WTC11 (cell line): ENCODE results near the gene ECD. TPM values are rescaled to one million over a fixed set of nuclear protein-coding genes. Genes with fewer than 3 reads are reported as not detected.

Experiments
- ATAC-seq: fragments of 200-7000 bp; cut with Tn5 transposase; 2 replicates; pipeline ENCODE4 v1.10.0; 2021; ENCODE audit warnings: mild to moderate bottlenecking, moderate library complexity
- CTCF ChIA-PET: fragments of 300-600 bp; sonication (Branson Sonifier 250); formaldehyde crosslinking; loops from one replicate; lab custom pipeline; 2021; ENCODE audit warnings: antibody characterized with exemption; lab: Charles Lee
- POLR2A ChIA-PET: fragments of 350-600 bp; sonication (Branson Sonifier 250); formaldehyde crosslinking; loops from one replicate; lab custom pipeline; 2021; ENCODE audit warnings: antibody characterized with exemption; lab: Charles Lee
- DNase-seq: peaks from one replicate; pipeline ENCODE4 v3.0.0; 2021; ENCODE audit warnings: low spot score
- H3K27ac Mint-ChIP-seq: 2 replicates; pipeline ENCODE4 v1.8.0; 2021; ENCODE audit warnings: mixed read lengths
- H3K27me3 Mint-ChIP-seq: 2 replicates; pipeline ENCODE4 v1.8.0; 2021; ENCODE audit warnings: low read depth, mild to moderate bottlenecking, moderate library complexity, mixed read lengths
- H3K36me3 Mint-ChIP-seq: 2 replicates; pipeline ENCODE4 v1.8.0; 2021; ENCODE audit warnings: mixed read lengths
- H3K4me1 Mint-ChIP-seq: 2 replicates; pipeline ENCODE4 v1.8.0; 2022; ENCODE audit warnings: mixed read lengths
- H3K4me3 Mint-ChIP-seq: 2 replicates; pipeline ENCODE4 v1.8.0; 2021; ENCODE audit warnings: mild to moderate bottlenecking, moderate library complexity, mixed read lengths
- H3K9me3 Mint-ChIP-seq: 2 replicates; pipeline ENCODE4 v1.8.0; 2021; ENCODE audit warnings: mixed read lengths
- ARID4B ChIP-seq: sonication (generic); formaldehyde crosslinking; IDR thresholded peaks from 2 replicates; pipeline ENCODE4 v1.8.0; 2023; ENCODE audit warnings: missing genetic modification reagents, mild to moderate bottlenecking, borderline replicate concordance
- CREM ChIP-seq: sonication (generic); formaldehyde crosslinking; IDR thresholded peaks from 2 replicates; pipeline ENCODE4 v1.8.1; 2022; ENCODE audit warnings: mild to moderate bottlenecking, missing genetic modification reagents, moderate library complexity
- E2F1 ChIP-seq: sonication (generic); formaldehyde crosslinking; IDR thresholded peaks from 2 replicates; pipeline ENCODE4 v1.8.0; 2022; ENCODE audit warnings: mild to moderate bottlenecking, missing genetic modification reagents
- IRF2 ChIP-seq: sonication (generic); formaldehyde crosslinking; IDR thresholded peaks from 2 replicates; pipeline ENCODE4 v1.8.0; 2022; ENCODE audit warnings: low read depth, missing genetic modification reagents, borderline replicate concordance
- NR2C2 ChIP-seq: sonication (generic); formaldehyde crosslinking; IDR thresholded peaks from 2 replicates; pipeline ENCODE4 v1.8.0; 2022; ENCODE audit warnings: mild to moderate bottlenecking, missing genetic modification reagents
- PRRX2 ChIP-seq: fragments of 250-450 bp; sonication (Bioruptor Pico); IDR thresholded peaks from 2 replicates; pipeline ENCODE4 v1.8.0; 2021; ENCODE audit warnings: mild to moderate bottlenecking
- SP1 ChIP-seq: sonication (generic); formaldehyde crosslinking; conservative IDR thresholded peaks from 2 replicates; pipeline ENCODE4 v1.8.1; 2022; ENCODE audit warnings: missing genetic modification reagents
- STAT6 ChIP-seq: sonication (generic); formaldehyde crosslinking; conservative IDR thresholded peaks from 2 replicates; pipeline ENCODE4 v1.8.1; 2023; ENCODE audit warnings: mild to moderate bottlenecking, low read depth, missing genetic modification reagents, moderate library complexity
- USF1 ChIP-seq: sonication (generic); formaldehyde crosslinking; IDR thresholded peaks from 2 replicates; pipeline ENCODE4 v1.8.0; 2022; ENCODE audit warnings: mild to moderate bottlenecking, missing genetic modification reagents
- ZNF121 ChIP-seq: sonication (generic); formaldehyde crosslinking; IDR thresholded peaks from 2 replicates; pipeline ENCODE4 v1.8.0; 2023; ENCODE audit warnings: missing genetic modification reagents
- ZNF317 ChIP-seq: sonication (generic); formaldehyde crosslinking; IDR thresholded peaks from 2 replicates; pipeline ENCODE4 v1.8.1; 2023; ENCODE audit warnings: low read depth, mild to moderate bottlenecking, moderate library complexity, missing genetic modification reagents, borderline replicate concordance
- total RNA-seq: library from RNA; stranded (reverse); gene quantifications from 3 replicates; pipeline ENCODE4 v1.2.3, GENCODE V29; 2021

The ECD gene
- total RNA-seq, 1 experiment from 2014 or later, result 38.2 TPM

DNA sequence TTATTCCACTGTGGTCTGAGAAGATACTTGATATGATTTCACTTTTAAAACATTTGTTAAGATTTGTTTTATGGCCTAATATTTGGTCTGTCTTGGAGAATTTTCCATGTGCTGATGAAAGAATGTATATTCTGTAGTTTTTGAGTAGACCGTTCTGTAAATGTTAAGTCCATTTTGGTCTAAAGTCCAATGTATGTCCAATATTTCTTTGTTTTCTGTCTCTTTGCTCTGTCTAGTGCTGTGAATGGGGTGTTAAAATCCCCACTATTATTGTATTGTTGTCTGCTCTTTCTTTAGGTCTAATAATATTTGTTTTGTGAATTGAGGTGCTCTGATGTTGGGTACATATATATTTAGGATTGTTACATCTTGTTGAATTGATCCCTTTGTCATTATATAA lies 47.9 kb upstream of the ECD start:
- ChIA-PET CTCF (no interaction called here), POLR2A (no interaction called here)
- no peaks in the 10 kb centered on the region for H3K4me1 Mint-ChIP-seq
- no peak overlapping the region for H3K27ac Mint-ChIP-seq
- H3K36me3 Mint-ChIP-seq, result 0 out of 2 replicates have a peak, but pooled peaks cover 3% of the 10 kb centered on the region
- no peaks in the 10 kb centered on the region for H3K27me3 Mint-ChIP-seq
- no peak overlapping the region for H3K4me3 Mint-ChIP-seq
- ATAC-seq (no peak), DNase-seq (no peak)
- TF ChIP-seq USF1 (CRISPR knock-in tag), result no peak
- no peak for TF ChIP-seq SP1 (CRISPR knock-in tag)
- H3K9me3 Mint-ChIP-seq, result no peaks in the 10 kb centered on the region

- CTCF ChIA-PET, result interaction anchor here (1.0 kb wide), 1 partner anchor 7 kb away, joined by 3 read pairs; no protein-coding TSS in a partner anchor
- TF ChIP-seq CREM (CRISPR knock-in tag) (no peak), E2F1 (no peak), PRRX2 (CRISPR knock-in tag) (no peak), NR2C2 (CRISPR knock-in tag) (no peak), STAT6 (CRISPR knock-in tag) (no peak)
- no peak for ATAC-seq
- DNase-seq, result no peak
- H3K4me1 Mint-ChIP-seq, result no peaks in the 10 kb centered on the region
- no peak overlapping the region for H3K4me3 Mint-ChIP-seq
- H3K27me3 Mint-ChIP-seq, result no peaks in the 10 kb centered on the region; the same call in none of the 2 replicates
- peaks cover 17% of the 10 kb centered on the region for H3K9me3 Mint-ChIP-seq
- peaks cover 20% of the 10 kb centered on the region for H3K36me3 Mint-ChIP-seq
- POLR2A ChIA-PET, result no interaction called here
- no peak overlapping the region for H3K27ac Mint-ChIP-seq
These were observed 43.5 kb upstream of the ECD start for GRCh38 chr10:73211106-73211811.

GRCh38 chr10:73210395-73211105 lies 42.7 kb upstream of the ECD start:
- Mint-ChIP-seq H3K4me3 (no peak overlapping the region), H3K9me3 (peaks cover 24% of the 10 kb centered on the region), H3K36me3 (peaks cover 27% of the 10 kb centered on the region), H3K27me3 (no peaks in the 10 kb centered on the region; the same call in none of the 2 replicates), H3K27ac (no peak overlapping the region), H3K4me1 (no peaks in the 10 kb centered on the region)
- ChIA-PET CTCF (interaction anchor here (1.0 kb wide), 1 partner anchor 8 kb away, joined by 3 read pairs; no protein-coding TSS in a partner anchor), POLR2A (no interaction called here)
- DNase-seq, result no peak
- TF ChIP-seq IRF2 (no peak), ARID4B (CRISPR knock-in tag) (no peak), ZNF317 (CRISPR knock-in tag) (no peak), ZNF121 (CRISPR knock-in tag) (0 out of 2 replicates have a peak, but pooled peaks have one; percentile 52)
- no peak for ATAC-seq
